Measurements from ENCODE around the gene CSRNP3.

DNA sequence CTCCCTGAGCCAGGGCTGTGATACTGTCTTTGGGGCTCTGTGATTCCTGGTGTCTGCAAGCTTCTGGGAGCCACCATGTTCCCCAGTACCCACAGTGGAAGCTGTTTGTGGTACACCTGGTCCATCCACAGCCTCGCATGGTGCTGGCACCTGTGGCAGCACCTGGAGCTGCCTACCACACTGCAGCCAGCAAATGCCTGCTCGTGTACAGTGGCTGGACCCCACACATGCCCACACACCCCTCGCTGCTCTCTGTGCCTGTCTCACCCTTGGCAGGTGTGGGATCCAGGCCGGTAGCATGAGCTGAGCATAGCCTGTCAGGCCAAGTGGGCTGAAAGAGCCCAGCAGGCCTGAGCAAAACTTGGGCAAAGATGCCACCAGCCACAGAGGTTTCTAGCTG, 41.8 kb upstream of the CSRNP3 start:
- no peak for TF ChIP-seq POLR2A (IDR thresholded peaks at IDR 0.05)
- TF ChIP-seq, protein P1, sequence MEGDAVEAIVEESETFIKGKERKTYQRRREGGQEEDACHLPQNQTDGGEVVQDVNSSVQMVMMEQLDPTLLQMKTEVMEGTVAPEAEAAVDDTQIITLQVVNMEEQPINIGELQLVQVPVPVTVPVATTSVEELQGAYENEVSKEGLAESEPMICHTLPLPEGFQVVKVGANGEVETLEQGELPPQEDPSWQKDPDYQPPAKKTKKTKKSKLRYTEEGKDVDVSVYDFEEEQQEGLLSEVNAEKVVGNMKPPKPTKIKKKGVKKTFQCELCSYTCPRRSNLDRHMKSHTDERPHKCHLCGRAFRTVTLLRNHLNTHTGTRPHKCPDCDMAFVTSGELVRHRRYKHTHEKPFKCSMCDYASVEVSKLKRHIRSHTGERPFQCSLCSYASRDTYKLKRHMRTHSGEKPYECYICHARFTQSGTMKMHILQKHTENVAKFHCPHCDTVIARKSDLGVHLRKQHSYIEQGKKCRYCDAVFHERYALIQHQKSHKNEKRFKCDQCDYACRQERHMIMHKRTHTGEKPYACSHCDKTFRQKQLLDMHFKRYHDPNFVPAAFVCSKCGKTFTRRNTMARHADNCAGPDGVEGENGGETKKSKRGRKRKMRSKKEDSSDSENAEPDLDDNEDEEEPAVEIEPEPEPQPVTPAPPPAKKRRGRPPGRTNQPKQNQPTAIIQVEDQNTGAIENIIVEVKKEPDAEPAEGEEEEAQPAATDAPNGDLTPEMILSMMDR (IDR thresholded peaks at IDR 0.05), result no peak

Data from heart left ventricle (tissue), 13 donors.